Right atrium auricular region (tissue), 2 donors: ENCODE results near the gene NEK3. TPM values are rescaled to one million over a fixed set of nuclear protein-coding genes. Genes with fewer than 3 reads are reported as not detected.
"Not testable (repeated sequence)": the region's sequence is repeated elsewhere in the genome, so short reads cannot be mapped to it uniquely, and the experiment has no call there.

Experiments used
- DNase-seq: peaks from one replicate; pipeline ENCODE4 v3.0.0-alpha.2; 2019; ENCODE audit warnings: low spot score
- H3K27ac ChIP-seq, 2 donors: fragments of 200-600 bp; sonication (generic); 1 replicate in 1 of 2; 2 replicates in 1 of 2; pipeline ENCODE4 v1.5.1; 2016 to 2019
- H3K27me3 ChIP-seq, 2 donors: fragments of 200-600 bp; sonication (generic); one replicate each; pipeline versions ENCODE4 v1.5.1 to v1.6.0; 2017 to 2019
- H3K36me3 ChIP-seq: fragments of 200-600 bp; sonication (generic); one replicate; pipeline ENCODE4 v1.5.1; 2016
- H3K4me1 ChIP-seq, 2 donors: fragments of 200-600 bp; sonication (generic); one replicate each; pipeline versions ENCODE4 v1.5.1 to v1.6.0; 2017 to 2019
- H3K4me3 ChIP-seq, 2 donors: fragments of 200-600 bp; sonication (generic); 1 replicate in 1 of 2; 2 replicates in 1 of 2; pipeline ENCODE4 v1.5.1; 2017 to 2019; ENCODE audit warnings: mild to moderate bottlenecking in 1 of 2, moderate library complexity in 1 of 2
- H3K9me3 ChIP-seq, 2 donors: fragments of 200-600 bp; sonication (generic); one replicate each; pipeline ENCODE4 v1.5.1; 2019
- total RNA-seq, 2 donors: library from RNA; depleted of rRNA; stranded (reverse); fragments of >200 nt; gene quantifications; one replicate each; pipeline ENCODE4 v1.1.0, GENCODE V29; 2016
- TF ChIP-seq, protein P1 (sequence below), 2 donors: fragments of 200-600 bp; sonication (generic); IDR thresholded peaks; one replicate each; pipeline ENCODE4 v1.5.1; 2019; ENCODE audit warnings: antibody characterized with exemption in 2 of 2

NEK3 gene, protein sequence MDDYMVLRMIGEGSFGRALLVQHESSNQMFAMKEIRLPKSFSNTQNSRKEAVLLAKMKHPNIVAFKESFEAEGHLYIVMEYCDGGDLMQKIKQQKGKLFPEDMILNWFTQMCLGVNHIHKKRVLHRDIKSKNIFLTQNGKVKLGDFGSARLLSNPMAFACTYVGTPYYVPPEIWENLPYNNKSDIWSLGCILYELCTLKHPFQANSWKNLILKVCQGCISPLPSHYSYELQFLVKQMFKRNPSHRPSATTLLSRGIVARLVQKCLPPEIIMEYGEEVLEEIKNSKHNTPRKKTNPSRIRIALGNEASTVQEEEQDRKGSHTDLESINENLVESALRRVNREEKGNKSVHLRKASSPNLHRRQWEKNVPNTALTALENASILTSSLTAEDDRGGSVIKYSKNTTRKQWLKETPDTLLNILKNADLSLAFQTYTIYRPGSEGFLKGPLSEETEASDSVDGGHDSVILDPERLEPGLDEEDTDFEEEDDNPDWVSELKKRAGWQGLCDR
- total RNA-seq, result 1 to 10 TPM; 4.0 to 9.2 TPM

DNA sequence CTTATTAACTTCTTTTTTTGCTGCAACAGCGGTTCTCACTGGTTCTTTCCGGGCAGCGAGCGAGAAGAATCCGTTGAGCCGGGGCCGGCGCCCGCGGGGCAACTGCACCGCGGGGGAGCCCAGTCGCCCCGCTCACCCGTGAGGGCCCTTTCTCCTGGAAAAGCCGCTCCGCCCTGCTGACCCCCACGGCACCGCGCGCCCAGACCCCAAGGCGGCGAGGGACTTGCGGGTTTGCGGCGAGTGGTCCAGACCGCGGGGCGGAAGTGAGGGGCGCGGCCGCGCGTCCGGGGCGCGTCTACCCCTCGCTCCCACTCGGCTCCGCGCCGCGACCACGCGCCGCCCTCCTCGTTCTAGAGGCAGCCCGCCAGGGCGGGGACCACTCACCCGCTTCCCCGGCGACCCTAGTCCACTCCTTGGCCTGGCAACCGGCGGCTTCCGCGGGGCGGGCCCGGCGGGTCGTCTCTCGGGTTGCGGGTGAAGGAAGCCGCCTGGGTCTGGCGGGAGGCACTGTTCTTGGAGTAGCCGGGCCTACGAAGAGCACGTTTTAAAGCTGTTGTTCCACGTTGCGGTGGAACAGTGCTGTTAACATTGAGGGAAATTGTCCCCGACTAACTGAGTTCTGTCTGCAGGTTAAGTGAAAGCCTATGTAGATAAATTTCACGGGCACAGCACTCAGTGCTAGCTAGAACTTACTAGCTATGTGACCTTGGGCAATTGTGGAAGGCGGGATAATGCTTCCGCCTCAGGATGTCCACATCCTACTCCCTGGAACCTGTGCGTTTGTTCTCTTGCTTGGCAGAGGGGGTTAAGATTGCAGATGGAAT, at the start of gene NEK3:
TSS of gene NEK3 (minus strand) at position 439 of the 824 bp plus-strand sequence. CDS start 3,406 bp downstream, outside the sequence.
- Histone ChIP-seq H3K4me3 (peak within 1 kb of the TSS; percentile 64 to 82), H3K27me3 (no peaks in the 10 kb centered on the region), H3K27ac (peak within 1 kb of the TSS; percentile 82 to 89), H3K36me3 (no peaks in the 10 kb centered on the region), H3K9me3 (no peaks in the 10 kb centered on the region), H3K4me1 (peaks cover 0 to 31% of the 10 kb centered on the region in 2 donors)
- TF ChIP-seq, protein P1, sequence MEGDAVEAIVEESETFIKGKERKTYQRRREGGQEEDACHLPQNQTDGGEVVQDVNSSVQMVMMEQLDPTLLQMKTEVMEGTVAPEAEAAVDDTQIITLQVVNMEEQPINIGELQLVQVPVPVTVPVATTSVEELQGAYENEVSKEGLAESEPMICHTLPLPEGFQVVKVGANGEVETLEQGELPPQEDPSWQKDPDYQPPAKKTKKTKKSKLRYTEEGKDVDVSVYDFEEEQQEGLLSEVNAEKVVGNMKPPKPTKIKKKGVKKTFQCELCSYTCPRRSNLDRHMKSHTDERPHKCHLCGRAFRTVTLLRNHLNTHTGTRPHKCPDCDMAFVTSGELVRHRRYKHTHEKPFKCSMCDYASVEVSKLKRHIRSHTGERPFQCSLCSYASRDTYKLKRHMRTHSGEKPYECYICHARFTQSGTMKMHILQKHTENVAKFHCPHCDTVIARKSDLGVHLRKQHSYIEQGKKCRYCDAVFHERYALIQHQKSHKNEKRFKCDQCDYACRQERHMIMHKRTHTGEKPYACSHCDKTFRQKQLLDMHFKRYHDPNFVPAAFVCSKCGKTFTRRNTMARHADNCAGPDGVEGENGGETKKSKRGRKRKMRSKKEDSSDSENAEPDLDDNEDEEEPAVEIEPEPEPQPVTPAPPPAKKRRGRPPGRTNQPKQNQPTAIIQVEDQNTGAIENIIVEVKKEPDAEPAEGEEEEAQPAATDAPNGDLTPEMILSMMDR (IDR thresholded peaks at IDR 0.05), result no peak
- DNase-seq, result peak; percentile 82

DNA sequence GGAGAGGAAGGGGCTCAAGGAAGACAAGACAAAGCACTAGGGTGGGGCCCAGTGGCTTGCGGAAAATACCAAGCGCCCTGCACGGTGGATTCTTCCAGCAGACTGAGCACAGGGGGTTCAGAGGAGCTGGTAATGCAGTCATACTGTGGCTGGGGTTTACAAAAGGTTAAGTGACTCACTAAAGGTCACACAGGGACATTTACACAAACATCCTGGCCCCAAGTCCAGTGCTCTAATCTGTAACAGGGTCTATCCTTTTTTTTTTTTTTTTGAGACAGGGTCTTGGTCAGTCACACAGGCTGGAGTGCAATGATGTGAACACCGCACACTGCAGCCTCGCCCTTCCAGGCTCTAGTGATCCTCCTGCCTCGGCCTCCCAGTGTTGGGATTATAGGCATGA, 49.0 kb upstream of the NEK3 start:
- DNase-seq, H3K36me3 ChIP-seq, H3K27me3 ChIP-seq, H3K4me3 ChIP-seq, H3K4me1 ChIP-seq, H3K27ac ChIP-seq, H3K9me3 ChIP-seq: not testable (repeated sequence)

DNA sequence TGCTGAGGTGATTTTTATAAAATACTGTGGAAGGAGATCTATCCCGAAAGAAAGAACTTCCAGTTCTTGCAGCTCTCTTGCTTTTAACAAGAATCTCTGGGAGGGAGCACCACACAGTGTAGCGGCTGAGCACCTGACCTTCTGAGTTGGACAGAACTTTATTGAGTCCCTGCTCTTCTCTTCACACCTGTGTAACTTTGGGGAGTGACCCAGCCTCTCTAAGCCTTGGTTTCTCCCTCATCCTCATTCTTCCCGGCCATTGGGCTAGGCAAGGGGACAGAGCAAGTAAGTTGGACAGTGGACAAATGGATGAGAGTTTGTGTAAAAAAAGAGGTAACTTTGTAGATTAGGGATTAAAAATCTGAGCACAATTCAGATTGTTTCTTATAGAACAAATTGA, 48.5 kb upstream of the NEK3 start:
- H3K4me1 ChIP-seq, H3K36me3 ChIP-seq, H3K27ac ChIP-seq, DNase-seq, H3K9me3 ChIP-seq, H3K27me3 ChIP-seq, H3K4me3 ChIP-seq: not testable (repeated sequence)

DNA sequence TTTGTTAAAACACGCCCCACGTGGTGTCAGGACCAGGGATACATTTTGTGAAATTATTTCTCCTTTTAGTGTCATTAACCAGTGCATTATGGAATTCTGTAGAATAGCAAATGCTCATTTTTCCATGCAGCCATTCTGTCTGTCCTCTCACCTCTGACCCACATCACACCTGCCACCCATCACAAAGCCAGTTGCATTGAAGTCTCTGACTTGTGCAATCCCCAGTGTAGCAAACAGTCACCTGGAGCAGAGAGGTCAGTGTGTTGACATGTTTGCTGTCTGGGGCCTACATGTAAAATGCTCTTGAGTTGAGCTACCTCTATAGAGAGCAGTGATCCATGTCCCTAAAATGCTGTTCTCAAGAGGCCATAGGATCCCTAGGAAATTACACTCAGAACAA, 47.9 kb upstream of the NEK3 start:
- DNase-seq, H3K4me3 ChIP-seq, H3K36me3 ChIP-seq, H3K27me3 ChIP-seq, H3K4me1 ChIP-seq, H3K27ac ChIP-seq, H3K9me3 ChIP-seq: not testable (repeated sequence)

DNA sequence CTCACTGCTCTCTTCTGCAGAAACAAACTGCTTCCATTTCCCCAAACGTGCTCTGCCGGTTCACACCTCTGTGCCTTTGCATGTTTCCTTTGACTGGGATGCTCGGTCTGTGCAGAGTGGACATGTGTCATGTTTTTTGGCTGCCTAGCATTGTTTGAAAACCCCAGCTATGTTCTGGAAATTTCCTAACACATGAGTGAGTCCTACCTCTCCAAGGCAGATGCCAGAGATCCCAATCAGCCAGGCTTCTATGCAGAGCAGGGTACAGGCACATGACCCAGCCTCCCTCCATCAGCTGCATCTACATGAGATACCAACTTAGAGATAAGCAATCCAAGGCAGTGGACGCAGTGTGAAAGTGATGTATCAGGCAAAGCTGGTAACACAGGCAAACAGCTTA, 45.1 kb upstream of the NEK3 start:
- not testable (repeated sequence) for H3K9me3 ChIP-seq, DNase-seq, H3K27ac ChIP-seq, H3K36me3 ChIP-seq, H3K27me3 ChIP-seq, H3K4me3 ChIP-seq
- peaks cover 0 to 12% of the 10 kb centered on the region in 2 donors for H3K4me1 ChIP-seq

DNA sequence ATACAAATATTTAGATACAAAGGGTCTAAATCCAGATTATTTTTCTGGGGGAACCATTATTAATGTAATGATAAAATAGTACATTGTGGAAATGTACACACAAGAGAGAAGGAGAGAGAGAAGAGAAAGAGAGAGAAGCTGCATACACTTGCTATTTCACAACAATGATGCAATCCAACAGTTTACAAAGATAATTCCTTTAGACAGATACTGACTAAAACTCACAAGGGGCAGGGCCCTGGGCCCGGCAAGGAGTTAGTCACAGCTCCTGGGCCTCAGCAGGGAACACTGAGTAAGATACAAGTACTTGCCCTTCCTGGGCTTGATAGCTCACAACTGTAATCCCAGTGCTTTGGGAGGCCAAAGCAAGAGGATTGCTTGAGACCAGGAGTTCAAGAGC, 44.5 kb upstream of the NEK3 start:
- not testable (repeated sequence) for H3K27me3 ChIP-seq, H3K27ac ChIP-seq, H3K4me3 ChIP-seq, H3K9me3 ChIP-seq, H3K36me3 ChIP-seq
- DNase-seq, result peak; percentile 83
- H3K4me1 ChIP-seq, result peaks cover 0 to 12% of the 10 kb centered on the region in 2 donors

DNA sequence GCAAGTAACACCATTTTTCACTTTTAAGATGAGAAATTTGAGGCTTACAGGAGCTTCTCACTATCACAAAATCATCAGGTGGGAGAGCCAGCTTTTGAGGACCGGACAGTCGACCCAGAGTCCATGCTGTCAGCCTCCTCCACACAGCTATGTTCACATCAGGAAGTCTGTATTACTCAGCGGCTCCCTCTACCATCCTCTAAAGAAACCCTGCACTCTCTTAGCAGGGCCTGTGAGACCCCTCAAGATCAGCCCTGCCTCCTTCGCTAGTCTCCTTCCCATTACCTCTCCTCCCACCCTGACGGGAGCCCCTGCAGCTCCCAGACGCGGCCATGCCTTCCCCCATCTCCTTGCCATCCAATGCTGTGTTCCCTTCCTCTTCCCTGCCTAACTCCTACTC, 43.1 kb upstream of the NEK3 start:
- DNase-seq, H3K4me3 ChIP-seq, H3K27me3 ChIP-seq, H3K27ac ChIP-seq, H3K9me3 ChIP-seq, H3K36me3 ChIP-seq: not testable (repeated sequence)
- peaks cover 0 to 12% of the 10 kb centered on the region in 2 donors for H3K4me1 ChIP-seq

DNA sequence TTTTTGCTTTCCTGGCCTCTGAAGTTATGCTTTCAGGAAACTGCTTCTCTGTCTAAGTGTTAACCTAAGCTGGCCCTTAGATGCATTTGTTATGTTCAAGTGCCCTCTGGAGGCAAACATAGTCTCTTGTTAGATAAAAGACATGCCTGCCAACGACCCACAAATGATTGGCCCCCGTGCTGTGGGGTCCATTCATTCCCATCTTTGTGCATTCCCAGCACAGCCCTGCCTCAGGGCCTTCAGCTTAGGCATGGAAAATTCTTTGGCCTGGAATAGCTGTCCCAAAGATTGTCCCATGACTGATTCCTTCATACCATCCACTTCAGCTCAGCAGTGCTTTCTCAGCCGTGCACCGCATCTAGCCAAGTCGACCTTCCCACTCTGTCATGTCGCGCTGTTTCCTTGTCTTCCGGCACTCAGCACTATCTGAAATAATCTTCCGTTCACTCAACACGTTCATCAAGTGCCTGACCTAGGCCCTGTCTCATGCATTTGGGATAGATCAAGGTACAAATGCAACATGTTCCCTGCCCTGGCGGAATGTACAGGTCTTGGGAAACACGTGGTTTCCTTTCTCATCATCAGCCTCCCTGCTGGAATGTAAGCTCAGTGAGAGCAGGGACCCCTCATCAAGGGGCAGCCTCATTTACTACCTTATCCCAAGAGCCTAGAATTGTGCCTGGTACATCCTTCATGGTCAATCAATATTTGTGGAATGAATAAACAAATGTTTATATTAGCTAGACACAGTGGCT, 42.2 kb upstream of the NEK3 start:
- not testable (repeated sequence) for H3K9me3 ChIP-seq, DNase-seq, H3K4me3 ChIP-seq, H3K27me3 ChIP-seq, H3K36me3 ChIP-seq
- TF ChIP-seq, protein P1 (IDR thresholded peaks at IDR 0.05), result peak in 1 of 2 donors; percentile 43
- peaks cover 0 to 12% of the 10 kb centered on the region in 2 donors for H3K4me1 ChIP-seq
- peak overlapping the region; percentile 35 to 73 for H3K27ac ChIP-seq
